ENCODE measurements around the gene PLCG1.

PLCG1 gene

GRCh38 chr20:41168281-41169161 lies 31.2 kb downstream of the PLCG1 start:
- no peak for DNase-seq

GRCh38 chr20:41169162-41169690 lies 31.9 kb downstream of the PLCG1 start:
- no peak for DNase-seq

GRCh38 chr20:41169791-41170351 lies 32.5 kb downstream of the PLCG1 start:
- no peak for DNase-seq

DNA sequence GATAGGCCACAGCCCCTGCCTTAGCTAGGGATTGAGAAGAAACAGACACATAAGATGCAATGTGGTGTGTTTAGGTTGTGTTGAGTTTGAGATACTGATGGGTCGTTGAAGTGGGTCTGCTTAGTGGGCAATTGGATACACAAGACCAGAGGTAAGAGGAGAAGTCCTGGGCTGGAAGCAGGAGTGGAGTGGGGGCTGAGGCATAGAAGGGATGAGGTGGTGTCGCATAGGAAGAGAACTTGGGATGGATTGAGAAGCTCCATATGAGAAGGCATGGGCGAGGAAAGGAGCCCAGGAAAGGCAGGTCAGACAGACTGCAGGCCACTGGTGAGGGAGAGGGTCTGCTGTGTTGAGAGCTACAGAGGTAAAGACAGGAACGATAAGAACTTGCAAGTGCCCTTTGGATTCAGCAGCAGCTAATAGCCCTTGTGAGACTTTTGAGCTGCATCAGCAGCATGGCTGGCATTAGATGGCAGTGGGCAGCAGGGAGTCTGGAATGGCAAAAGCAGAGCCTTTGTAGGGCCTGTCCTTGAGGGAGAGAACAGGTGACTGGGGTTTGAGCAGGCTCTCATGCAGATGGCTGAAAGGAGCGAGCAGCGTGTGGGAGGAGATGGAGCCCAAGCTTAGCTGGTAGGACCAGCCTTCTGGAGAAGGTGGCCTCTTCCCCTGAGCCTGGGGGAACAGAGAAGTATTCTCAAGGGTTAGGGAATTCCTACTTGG lies 33.2 kb downstream of the PLCG1 start:
- DNase-seq = no peak

GRCh38 chr20:41171736-41172295 lies 34.5 kb downstream of the PLCG1 start:
- no peak for DNase-seq

- DNase-seq = no peak
These were observed 35.2 kb downstream of the PLCG1 start for GRCh38 chr20:41172296-41173140.

DNA sequence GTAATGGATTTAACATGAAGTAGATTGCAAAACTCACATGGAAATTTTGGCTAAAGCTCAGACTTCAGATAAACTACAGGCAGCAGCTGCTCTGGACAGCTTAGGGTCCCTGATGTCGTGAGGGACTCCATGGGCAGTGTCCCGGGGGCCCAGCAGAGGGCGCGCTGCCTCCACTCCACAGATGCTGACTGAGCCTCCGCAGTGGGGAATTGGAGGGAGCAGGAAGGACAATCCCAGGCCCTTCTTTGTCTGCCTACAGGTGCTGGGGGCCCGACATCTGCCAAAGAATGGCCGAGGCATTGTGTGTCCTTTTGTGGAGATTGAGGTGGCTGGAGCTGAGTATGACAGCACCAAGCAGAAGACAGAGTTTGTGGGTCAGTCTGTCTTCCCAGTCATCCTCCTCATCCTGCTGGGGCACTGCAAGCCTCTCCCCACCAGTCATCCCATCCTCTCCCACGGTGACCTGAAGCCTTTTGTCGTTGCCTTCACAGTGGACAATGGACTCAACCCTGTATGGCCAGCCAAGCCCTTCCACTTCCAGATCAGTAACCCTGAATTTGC lies 35.9 kb downstream of the PLCG1 start:
- peak; percentile 37 for DNase-seq

GRCh38 chr20:41173791-41174341 lies 36.5 kb downstream of the PLCG1 start:
- no peak for DNase-seq

DNA sequence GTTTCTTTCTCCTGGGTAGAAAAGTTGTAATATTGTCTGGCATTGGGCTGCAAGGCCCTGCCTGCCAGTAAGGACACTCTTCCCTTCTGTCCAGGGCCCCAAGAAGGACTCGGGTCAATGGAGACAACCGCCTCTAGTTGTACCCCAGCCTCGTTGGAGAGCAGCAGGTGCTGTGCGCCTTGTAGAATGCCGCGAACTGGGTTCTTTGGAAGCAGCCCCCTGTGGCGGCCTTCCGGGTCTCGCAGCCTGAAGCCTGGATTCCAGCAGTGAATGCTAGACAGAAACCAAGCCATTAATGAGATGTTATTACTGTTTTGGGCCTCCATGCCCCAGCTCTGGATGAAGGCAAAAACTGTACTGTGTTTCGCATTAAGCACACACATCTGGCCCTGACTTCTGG lies 37.0 kb downstream of the PLCG1 start:
- no peak for DNase-seq

GRCh38 chr20:41174782-41175181 lies 37.4 kb downstream of the PLCG1 start:
- DNase-seq = no peak

DNA sequence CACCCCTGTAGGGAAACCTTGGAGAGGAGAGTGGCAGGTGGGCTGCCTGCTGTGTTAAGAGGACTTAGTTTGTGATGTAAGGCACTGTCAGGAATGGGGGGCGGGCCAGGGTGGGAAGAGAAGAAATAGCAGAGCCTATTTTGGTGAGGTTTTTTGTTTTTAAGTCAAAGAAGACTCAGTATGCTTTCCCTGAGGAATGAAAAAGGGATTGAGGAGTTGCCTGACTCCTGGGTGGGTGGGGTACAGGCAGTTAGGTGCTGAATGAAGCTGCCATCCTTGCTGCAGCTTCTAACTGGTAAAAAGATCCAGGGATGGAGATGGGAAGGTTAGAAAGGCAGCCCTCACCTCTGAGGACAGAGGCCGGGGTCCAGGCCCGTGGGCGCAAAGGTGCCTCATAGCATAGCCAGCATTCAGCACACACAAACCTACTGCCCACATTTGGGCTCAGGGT lies 37.9 kb downstream of the PLCG1 start:
- no peak for DNase-seq

DNA sequence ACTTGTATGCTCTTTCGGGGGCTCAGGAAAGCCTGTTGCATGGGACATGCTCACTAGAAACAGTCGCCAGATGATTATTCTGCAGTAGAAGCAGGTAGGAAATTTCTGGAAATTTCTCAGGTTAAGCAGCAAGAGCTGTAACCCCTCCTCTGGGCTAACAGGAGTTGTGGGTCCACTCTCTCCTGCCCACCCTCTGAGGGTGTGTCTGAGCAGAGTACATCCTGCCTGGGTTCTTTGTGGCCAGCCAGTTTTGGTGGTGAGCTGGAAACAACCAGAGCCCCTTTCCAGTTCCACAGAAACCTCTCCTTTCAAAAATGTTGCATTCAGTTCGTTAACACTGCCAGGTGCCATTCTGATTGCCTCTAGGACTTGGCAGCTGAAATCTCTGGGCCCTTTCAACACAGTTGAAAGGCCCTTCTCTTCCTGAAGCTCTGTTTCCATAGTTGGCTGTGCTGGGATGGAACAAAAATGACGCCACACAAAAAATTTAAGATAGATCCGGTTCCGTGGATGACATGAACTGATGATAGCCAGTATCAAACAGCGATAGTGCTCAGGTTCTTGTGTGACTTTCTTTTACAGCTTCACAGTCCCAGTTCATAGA lies 38.5 kb downstream of the PLCG1 start:
- no peak for DNase-seq

GRCh38 chr20:41176711-41177552 lies 39.6 kb downstream of the PLCG1 start:
- DNase-seq = no peak

DNA sequence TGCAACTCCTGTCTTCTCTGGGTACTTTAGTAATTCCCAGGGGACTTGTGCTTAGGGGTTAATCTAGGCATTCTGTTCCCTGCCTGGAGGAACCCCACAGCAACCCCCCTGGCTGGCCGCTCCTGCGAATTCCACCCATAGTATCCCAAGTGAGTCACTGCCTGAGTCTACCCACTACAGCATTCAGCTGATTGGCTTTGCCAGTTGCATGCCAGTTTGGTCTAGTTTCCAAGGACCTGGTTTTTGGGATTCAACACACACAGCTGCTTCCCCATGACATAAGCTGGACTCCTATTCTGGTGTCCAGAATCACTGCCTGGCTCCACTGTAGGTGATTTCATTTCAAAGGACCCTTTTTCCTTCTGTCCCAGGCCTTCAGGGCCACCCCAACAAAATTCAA lies 40.3 kb downstream of the PLCG1 start:
- DNase-seq = no peak

GRCh38 chr20:41178495-41178894 lies 41.2 kb downstream of the PLCG1 start:
- no peak for DNase-seq

- no peak for DNase-seq
These were observed 41.6 kb downstream of the PLCG1 start for GRCh38 chr20:41178904-41179432.

GRCh38 chr20:41179961-41180360 lies 42.6 kb downstream of the PLCG1 start:
- no peak for DNase-seq

DNA sequence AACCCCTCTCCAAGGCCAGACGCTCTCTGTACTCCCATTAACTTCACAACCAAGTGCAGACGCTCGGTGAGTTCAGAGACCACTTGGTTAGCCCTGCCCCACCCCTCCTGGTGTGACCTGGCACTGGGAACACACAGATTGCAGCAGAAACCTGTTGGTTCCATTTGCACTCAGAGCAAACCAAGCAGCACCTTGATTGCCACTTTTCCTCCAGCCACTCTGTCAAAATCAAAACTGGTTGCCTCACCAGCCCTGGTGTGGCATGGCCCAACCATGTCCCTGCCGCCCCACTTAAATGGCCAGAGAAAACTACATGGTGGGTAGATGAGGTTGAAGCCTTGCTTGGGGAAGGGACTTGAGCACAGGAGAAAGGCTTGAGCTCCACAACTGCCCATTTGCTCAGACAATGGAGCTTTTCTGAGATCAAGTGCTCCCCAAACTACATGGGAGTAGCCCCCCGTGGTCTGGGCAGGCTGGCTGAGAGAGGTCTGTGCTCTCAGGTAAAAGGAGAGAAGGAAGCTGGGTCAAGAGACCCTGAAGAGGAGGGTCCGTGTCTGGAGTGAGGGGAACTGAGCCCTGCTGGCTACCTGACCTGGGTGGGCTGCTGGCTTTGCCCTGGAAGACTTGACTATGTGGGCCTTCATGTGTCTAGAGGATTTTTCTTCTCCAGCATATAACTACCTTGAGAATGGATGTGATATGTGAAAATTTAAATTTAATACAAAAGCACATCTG lies 43.4 kb downstream of the PLCG1 start:
- no peak for DNase-seq

- no peak for DNase-seq
These were observed 44.2 kb downstream of the PLCG1 start for GRCh38 chr20:41181567-41181966.

Measured in GDM1 (cell line).